HEK293 (cell line): ENCODE measurements around the gene HLA-DOB.

Experiments used
- CTCF ChIA-PET: fragments of 350-600 bp; formaldehyde crosslinking; extraction: SDS; loops from one replicate; lab custom pipeline; 2021; ENCODE audit warnings: antibody characterized with exemption; lab: Yijun Ruan, JAX
- POLR2A ChIA-PET: fragments of 300-600 bp; formaldehyde crosslinking; extraction: SDS; loops from one replicate; lab custom pipeline; 2020; ENCODE audit warnings: antibody characterized with exemption, inconsistent platforms; lab: Yijun Ruan, JAX
- H3K27ac ChIP-seq: fragments of 200-500 bp; sonication (Bioruptor generic); 2 replicates; pipeline ENCODE4 v1.5.1; 2014; ENCODE audit warnings: low read depth, low read length, control low read depth, inconsistent platforms; ENCODE audit errors: extremely low read depth
- H3K36me3 ChIP-seq, 2 experiments: fragments of 200-500 bp in 1 of 2; sonication (Bioruptor generic) in 1 of 2; 1 replicate in 1 of 2; 2 replicates in 1 of 2; pipeline ENCODE4 v1.5.1; 2014 to 2017; ENCODE audit warnings: inconsistent platforms in 2 of 2, low read length in 2 of 2; ENCODE audit not compliant: control insufficient read depth in 2 of 2, insufficient read depth in 1 of 2
- H3K4me1 ChIP-seq: fragments of 200-500 bp; sonication (Bioruptor generic); 2 replicates; pipeline ENCODE4 v1.5.1; 2014; ENCODE audit warnings: mild to moderate bottlenecking, low read length, inconsistent platforms; ENCODE audit not compliant: control insufficient read depth, insufficient read depth
- H3K4me3 ChIP-seq: 2 replicates; pipeline ENCODE4 v1.5.1; 2011; ENCODE audit warnings: low read depth, mild to moderate bottlenecking, control low read depth, low read length, moderate library complexity
- H3K9me3 ChIP-seq: fragments of 200-500 bp; sonication (Bioruptor generic); 2 replicates; pipeline ENCODE4 v1.5.1; 2014; ENCODE audit warnings: low read depth, low read length, inconsistent platforms; ENCODE audit not compliant: control insufficient read depth, insufficient read depth
- BCL6B ChIP-seq: fragments of 450-650 bp; formaldehyde crosslinking; IDR thresholded peaks from 2 replicates; pipeline ENCODE4 v1.5.1; 2017; ENCODE audit warnings: missing biosample characterization, missing genetic modification characterization
- GLI2 ChIP-seq: fragments of 450-650 bp; formaldehyde crosslinking; IDR thresholded peaks from 2 replicates; pipeline ENCODE4; 2017; ENCODE audit warnings: missing biosample characterization, missing genetic modification characterization, low read depth, borderline replicate concordance
- GLIS1 ChIP-seq: fragments of 450-650 bp; formaldehyde crosslinking; IDR thresholded peaks from 2 replicates; pipeline ENCODE4 v1.5.1; 2016; ENCODE audit warnings: missing biosample characterization, missing genetic modification characterization
- PRDM1 ChIP-seq: fragments of 450-650 bp; formaldehyde crosslinking; IDR thresholded peaks from 2 replicates; pipeline ENCODE4; 2016; ENCODE audit warnings: missing biosample characterization, missing genetic modification characterization
- RBAK ChIP-seq: fragments of 450-650 bp; formaldehyde crosslinking; IDR thresholded peaks from 2 replicates; pipeline ENCODE4 v1.5.1; 2016; ENCODE audit warnings: missing biosample characterization, missing genetic modification characterization
- SP2 ChIP-seq: fragments of 450-650 bp; formaldehyde crosslinking; IDR thresholded peaks from 2 replicates; pipeline ENCODE4 v1.5.1; 2016; ENCODE audit warnings: missing biosample characterization, missing genetic modification characterization
- ZBTB10 ChIP-seq: fragments of 450-650 bp; formaldehyde crosslinking; IDR thresholded peaks from 2 replicates; pipeline ENCODE4 v1.5.1; 2016; ENCODE audit warnings: missing biosample characterization, missing genetic modification characterization
- ZEB2 ChIP-seq: fragments of 450-650 bp; formaldehyde crosslinking; IDR thresholded peaks from 2 replicates; pipeline ENCODE4 v1.5.1; 2016; ENCODE audit warnings: missing biosample characterization, missing genetic modification characterization
- ZNF132 ChIP-seq: fragments of 450-650 bp; formaldehyde crosslinking; IDR thresholded peaks from 2 replicates; pipeline ENCODE4 v1.5.1; 2017; ENCODE audit warnings: missing biosample characterization, missing genetic modification characterization, borderline replicate concordance
- ZNF140 ChIP-seq: fragments of 450-650 bp; formaldehyde crosslinking; IDR thresholded peaks from 2 replicates; pipeline ENCODE4 v1.5.1; 2016; ENCODE audit warnings: missing biosample characterization, missing genetic modification characterization
- ZNF16 ChIP-seq: fragments of 450-650 bp; formaldehyde crosslinking; IDR thresholded peaks from 2 replicates; pipeline ENCODE4 v1.5.1; 2016; ENCODE audit warnings: low read depth, missing biosample characterization, missing genetic modification characterization
- ZNF211 ChIP-seq: fragments of 450-650 bp; formaldehyde crosslinking; IDR thresholded peaks from 2 replicates; pipeline ENCODE4 v1.5.1; 2016; ENCODE audit warnings: low read depth, missing biosample characterization, missing genetic modification characterization
- ZNF24 ChIP-seq: fragments of 450-650 bp; formaldehyde crosslinking; IDR thresholded peaks from 2 replicates; pipeline ENCODE4 v1.5.1; 2016; ENCODE audit warnings: missing biosample characterization, missing genetic modification characterization
- ZNF423 ChIP-seq: fragments of 450-650 bp; formaldehyde crosslinking; IDR thresholded peaks from 2 replicates; pipeline ENCODE4 v1.5.1; 2016; ENCODE audit warnings: missing biosample characterization, missing genetic modification characterization
- ZNF433 ChIP-seq: fragments of 450-650 bp; formaldehyde crosslinking; IDR thresholded peaks from 2 replicates; pipeline ENCODE4 v1.5.1; 2016; ENCODE audit warnings: missing biosample characterization, missing genetic modification characterization, low read depth
- ZNF473 ChIP-seq: fragments of 450-650 bp; formaldehyde crosslinking; IDR thresholded peaks from 2 replicates; pipeline ENCODE4 v1.5.1; 2017; ENCODE audit warnings: missing biosample characterization, missing genetic modification characterization
- ZNF530 ChIP-seq: fragments of 450-650 bp; formaldehyde crosslinking; IDR thresholded peaks from 2 replicates; pipeline ENCODE4 v1.5.1; 2016; ENCODE audit warnings: low read depth, missing biosample characterization, missing genetic modification characterization
- ZNF544 ChIP-seq: fragments of 450-650 bp; formaldehyde crosslinking; IDR thresholded peaks from 2 replicates; pipeline ENCODE4 v1.5.0; 2017; ENCODE audit warnings: missing biosample characterization, missing genetic modification characterization
- ZNF548 ChIP-seq: fragments of 450-650 bp; formaldehyde crosslinking; IDR thresholded peaks from 2 replicates; pipeline ENCODE4 v1.5.1; 2016; ENCODE audit warnings: missing biosample characterization, missing genetic modification characterization
- ZNF600 ChIP-seq: fragments of 450-650 bp; formaldehyde crosslinking; IDR thresholded peaks from 2 replicates; pipeline ENCODE4 v1.5.1; 2016; ENCODE audit warnings: missing biosample characterization, missing genetic modification characterization
- ZNF677 ChIP-seq: fragments of 450-650 bp; IDR thresholded peaks from 2 replicates; pipeline ENCODE4 v1.5.0; 2018; ENCODE audit warnings: missing biosample characterization, mild to moderate bottlenecking, missing genetic modification characterization, moderate library complexity
- ZNF707 ChIP-seq: fragments of 450-650 bp; formaldehyde crosslinking; IDR thresholded peaks from 2 replicates; pipeline ENCODE4 v1.5.1; 2016; ENCODE audit warnings: missing biosample characterization, missing genetic modification characterization
- TF ChIP-seq, protein P1 (sequence below): fragments of 450-650 bp; formaldehyde crosslinking; IDR thresholded peaks from 2 replicates; pipeline ENCODE4 v1.5.1; 2016; ENCODE audit warnings: missing biosample characterization, missing genetic modification characterization
- TF ChIP-seq, protein P2 (sequence below): fragments of 450-650 bp; formaldehyde crosslinking; IDR thresholded peaks from 2 replicates; pipeline ENCODE4 v1.5.1; 2017; ENCODE audit warnings: missing biosample characterization, missing genetic modification characterization

HLA-DOB gene

GRCh38 chr6:32836873-32837272 lies 20.1 kb upstream of the HLA-DOB start:
- H3K27ac ChIP-seq, result no peak overlapping the region
- H3K9me3 ChIP-seq, result no peaks in the 10 kb centered on the region
- peaks cover 0 to 26% of the 10 kb centered on the region in 2 experiments; a peak in 1 of 3 replicates for H3K36me3 ChIP-seq
- POLR2A ChIA-PET, result interaction anchor here (3.5 kb wide), 1 partner anchor 135 kb away, joined by 83 read pairs; no protein-coding TSS in a partner anchor
- 0 out of 2 replicates have a peak, but pooled peaks cover 3% of the 10 kb centered on the region for H3K4me1 ChIP-seq
- H3K4me3 ChIP-seq, result no peak overlapping the region
- CTCF ChIA-PET, result interaction anchor here (1.8 to 6.7 kb wide), 6 partner anchors 13 to 406 kb away, joined by 5 to 355 read pairs (median 60); partner anchors contain the start of genes PSMB9 and TAP1
- peak; percentile 90 for TF ChIP-seq PRDM1 (tag by site-specific recombination)
- TF ChIP-seq ZNF140 (tag by site-specific recombination), result no peak
- no peak for TF ChIP-seq SP2 (tag by site-specific recombination)
- TF ChIP-seq ZNF211 (tag by site-specific recombination), result no peak
- TF ChIP-seq ZEB2 (tag by site-specific recombination), result no peak
- TF ChIP-seq ZNF132 (tag by site-specific recombination), result no peak
- TF ChIP-seq BCL6B (tag by site-specific recombination), result no peak

DNA sequence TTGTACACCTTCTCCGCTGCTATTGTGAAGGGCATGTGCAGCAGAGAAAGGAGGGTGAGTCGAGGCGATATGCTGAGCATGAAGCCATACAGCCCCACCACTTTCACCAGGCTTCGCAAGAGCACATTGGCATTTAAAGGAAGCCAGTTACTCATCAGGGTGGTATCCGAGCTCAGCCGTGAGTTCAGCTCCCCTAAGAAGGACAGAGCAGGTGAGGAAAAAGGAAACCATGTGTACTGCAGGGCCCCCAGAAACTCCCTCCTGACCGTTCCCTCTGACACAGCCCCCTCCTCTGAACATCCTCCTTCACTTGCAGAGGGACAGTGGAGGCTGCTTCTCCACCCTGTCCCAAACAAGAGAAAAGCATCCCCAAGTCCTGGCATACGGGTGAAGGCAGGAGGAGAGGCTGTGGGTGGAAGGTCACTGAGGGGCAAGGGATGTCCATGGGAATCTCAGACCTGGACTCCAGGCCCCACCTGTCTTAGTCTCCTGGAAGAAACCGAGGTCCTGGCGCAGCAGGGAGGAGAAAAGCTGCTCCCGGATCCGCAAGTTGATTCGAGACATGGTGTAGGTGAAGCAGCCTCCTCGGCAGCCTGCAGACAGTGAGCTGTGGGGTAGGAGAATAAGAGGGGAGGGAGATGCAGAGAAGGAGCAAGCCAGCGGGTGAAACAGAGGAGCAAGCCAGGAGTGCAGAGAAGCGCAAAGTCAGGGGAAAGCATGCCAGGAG lies 18.5 kb upstream of the HLA-DOB start:
- TF ChIP-seq, protein P1, sequence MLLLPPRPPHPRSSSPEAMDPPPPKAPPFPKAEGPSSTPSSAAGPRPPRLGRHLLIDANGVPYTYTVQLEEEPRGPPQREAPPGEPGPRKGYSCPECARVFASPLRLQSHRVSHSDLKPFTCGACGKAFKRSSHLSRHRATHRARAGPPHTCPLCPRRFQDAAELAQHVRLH (tag by site-specific recombination), result no peak
- TF ChIP-seq ZNF600 (tag by site-specific recombination), result no peak
- no peak for TF ChIP-seq ZNF544 (tag by site-specific recombination)
- TF ChIP-seq RBAK (tag by site-specific recombination), result no peak
- TF ChIP-seq ZNF548 (tag by site-specific recombination), result no peak
- TF ChIP-seq ZBTB10 (tag by site-specific recombination), result no peak
- no peak for TF ChIP-seq ZNF132 (tag by site-specific recombination)
- no peak for TF ChIP-seq ZNF423
- TF ChIP-seq ZNF707 (tag by site-specific recombination), result no peak
- no peak for TF ChIP-seq ZNF473 (tag by site-specific recombination)
- no peak for TF ChIP-seq ZNF433 (tag by site-specific recombination)
- TF ChIP-seq GLIS1 (tag by site-specific recombination), result no peak
- TF ChIP-seq, protein P2, sequence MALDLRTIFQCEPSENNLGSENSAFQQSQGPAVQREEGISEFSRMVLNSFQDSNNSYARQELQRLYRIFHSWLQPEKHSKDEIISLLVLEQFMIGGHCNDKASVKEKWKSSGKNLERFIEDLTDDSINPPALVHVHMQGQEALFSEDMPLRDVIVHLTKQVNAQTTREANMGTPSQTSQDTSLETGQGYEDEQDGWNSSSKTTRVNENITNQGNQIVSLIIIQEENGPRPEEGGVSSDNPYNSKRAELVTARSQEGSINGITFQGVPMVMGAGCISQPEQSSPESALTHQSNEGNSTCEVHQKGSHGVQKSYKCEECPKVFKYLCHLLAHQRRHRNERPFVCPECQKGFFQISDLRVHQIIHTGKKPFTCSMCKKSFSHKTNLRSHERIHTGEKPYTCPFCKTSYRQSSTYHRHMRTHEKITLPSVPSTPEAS (tag by site-specific recombination), result no peak
- no peak for TF ChIP-seq ZNF530 (tag by site-specific recombination)
- no peak for TF ChIP-seq GLI2 (tag by site-specific recombination)
- no peak for TF ChIP-seq ZNF16 (tag by site-specific recombination)
- no peak for TF ChIP-seq ZNF24 (tag by site-specific recombination)
- no peak for TF ChIP-seq ZNF677 (tag by site-specific recombination)
- H3K36me3 ChIP-seq, result peaks cover 3 to 41% of the 10 kb centered on the region in 2 experiments; a peak in 2 of 3 replicates
- ChIA-PET POLR2A (interaction anchor here (1.2 kb wide), 1 partner anchor 137 kb away, joined by 5 read pairs; no protein-coding TSS in a partner anchor), CTCF (interaction anchor here (0.7 to 2.9 kb wide), 2 partner anchors 33 to 567 kb away, joined by 4 to 16 read pairs; no protein-coding TSS in a partner anchor)
- H3K9me3 ChIP-seq, result no peaks in the 10 kb centered on the region
- H3K4me3 ChIP-seq, result no peak overlapping the region
- 0 out of 2 replicates have a peak, but pooled peaks cover 3% of the 10 kb centered on the region for H3K4me1 ChIP-seq
- H3K27ac ChIP-seq, result no peak overlapping the region
